Measurements from ENCODE around the gene MRPL55. TPM values are rescaled to one million over a fixed set of nuclear protein-coding genes. Genes with fewer than 3 reads are reported as not detected.

Gene MRPL55
- total RNA-seq, 1 donor from 2014 or later, result 73.5 TPM

GRCh38 chr1:228097333-228098081 is 11.6 kb downstream of the MRPL55 start:
- no peak for TF ChIP-seq CTCF (IDR thresholded peaks at IDR 0.05; ENCODE audit: insufficient read depth, low read length, poor library complexity, severe bottlenecking)
- Histone ChIP-seq H3K4me3 (ENCODE audit: low read depth, low read length) (no peak overlapping the region), H3K36me3 (ENCODE audit: control insufficient read depth, insufficient read depth, low read length) (peaks cover 5% of the 10 kb centered on the region), H3K27me3 (ENCODE audit: control insufficient read depth, insufficient read depth, low read length) (no peaks in the 10 kb centered on the region)
- DNase-seq (ENCODE audit: low read depth), result no peak

- peaks cover 5% of the 10 kb centered on the region for H3K36me3 ChIP-seq (ENCODE audit: control insufficient read depth, insufficient read depth, low read length)
- no peak for DNase-seq (ENCODE audit: low read depth)
- no peak for TF ChIP-seq CTCF (IDR thresholded peaks at IDR 0.05; ENCODE audit: insufficient read depth, low read length, poor library complexity, severe bottlenecking)
- H3K4me3 ChIP-seq (ENCODE audit: low read depth, low read length), result no peak overlapping the region
- H3K27me3 ChIP-seq (ENCODE audit: control insufficient read depth, insufficient read depth, low read length), result no peaks in the 10 kb centered on the region
These were observed 12.4 kb downstream of the MRPL55 start for GRCh38 chr1:228096416-228097332.

GRCh38 chr1:228095938-228096337 is 13.2 kb downstream of the MRPL55 start:
- no peak overlapping the region for H3K4me3 ChIP-seq (ENCODE audit: low read depth, low read length)
- no peaks in the 10 kb centered on the region for H3K27me3 ChIP-seq (ENCODE audit: control insufficient read depth, insufficient read depth, low read length)
- peaks cover 5% of the 10 kb centered on the region for H3K36me3 ChIP-seq (ENCODE audit: control insufficient read depth, insufficient read depth, low read length)
- no peak for DNase-seq (ENCODE audit: low read depth)
- TF ChIP-seq CTCF (IDR thresholded peaks at IDR 0.05; ENCODE audit: insufficient read depth, low read length, poor library complexity, severe bottlenecking), result no peak

GRCh38 chr1:228095161-228095560 is 13.9 kb downstream of the MRPL55 start:
- DNase-seq (ENCODE audit: low read depth), result no peak
- H3K27me3 ChIP-seq (ENCODE audit: control insufficient read depth, insufficient read depth, low read length), result no peaks in the 10 kb centered on the region
- peaks cover 5% of the 10 kb centered on the region for H3K36me3 ChIP-seq (ENCODE audit: control insufficient read depth, insufficient read depth, low read length)
- TF ChIP-seq CTCF (IDR thresholded peaks at IDR 0.05; ENCODE audit: insufficient read depth, low read length, poor library complexity, severe bottlenecking), result no peak
- H3K4me3 ChIP-seq (ENCODE audit: low read depth, low read length), result no peak overlapping the region

- DNase-seq (ENCODE audit: low read depth), result no peak
- no peak for TF ChIP-seq CTCF (IDR thresholded peaks at IDR 0.05; ENCODE audit: insufficient read depth, low read length, poor library complexity, severe bottlenecking)
- Histone ChIP-seq H3K36me3 (ENCODE audit: control insufficient read depth, insufficient read depth, low read length) (peaks cover 2% of the 10 kb centered on the region), H3K4me3 (ENCODE audit: low read depth, low read length) (no peak overlapping the region), H3K27me3 (ENCODE audit: control insufficient read depth, insufficient read depth, low read length) (no peaks in the 10 kb centered on the region)
These were observed 14.6 kb downstream of the MRPL55 start for GRCh38 chr1:228094432-228095016.
